Skeletal muscle tissue (tissue), 4 donors: ENCODE data around the gene MAP3K9. TPM values are rescaled to one million over a fixed set of nuclear protein-coding genes. Genes with fewer than 3 reads are reported as not detected.

Experiments
- H3K27ac ChIP-seq: one replicate; pipeline ENCODE4 v1.7.0; 2013; ENCODE audit warnings: mild to moderate bottlenecking, low read depth, low read length, inconsistent platforms
- H3K27me3 ChIP-seq, 3 donors: one replicate each; pipeline ENCODE4 v1.7.0; 2013; ENCODE audit warnings: low read length in 3 of 3; ENCODE audit not compliant: control insufficient read depth in 3 of 3, insufficient read depth in 3 of 3
- H3K36me3 ChIP-seq, 3 donors: one replicate each; pipeline ENCODE4 v1.7.0; 2013; ENCODE audit warnings: low read length in 3 of 3; ENCODE audit not compliant: control insufficient read depth in 3 of 3, insufficient read depth in 3 of 3
- H3K4me1 ChIP-seq, 3 donors: one replicate each; pipeline ENCODE4 v1.7.0; 2013; ENCODE audit warnings: low read length in 3 of 3, mild to moderate bottlenecking in 3 of 3; ENCODE audit not compliant: control insufficient read depth in 3 of 3, insufficient read depth in 3 of 3
- H3K4me3 ChIP-seq, 3 donors: one replicate each; pipeline ENCODE4 v1.7.0; 2013; ENCODE audit warnings: low read length in 3 of 3
- H3K9ac ChIP-seq, 3 donors: one replicate each; pipeline ENCODE4 v1.7.0; 2013; ENCODE audit warnings: low read length in 3 of 3, mild to moderate bottlenecking in 3 of 3, moderate library complexity in 2 of 3, low read depth in 1 of 3
- H3K9me3 ChIP-seq, 3 donors: one replicate each; pipeline ENCODE4 v1.7.0; 2013; ENCODE audit warnings: low read length in 3 of 3; ENCODE audit not compliant: control insufficient read depth in 3 of 3
- total RNA-seq: library from RNA; depleted of rRNA; stranded (reverse); fragments of >200 nt; gene quantifications from one replicate; pipeline ENCODE4 v1.2.3, GENCODE V29; 2014
- donor health status: Osteomylitis.

MAP3K9 gene
- total RNA-seq, 1 donor from 2014 or later = under 0.01 TPM

- peak overlapping the region; percentile 65 to 81 (median 67) for H3K9ac ChIP-seq
- peaks cover 2 to 21% (median 10%) of the 10 kb centered on the region in 3 donors for H3K27me3 ChIP-seq
- H3K4me3 ChIP-seq = peak overlapping the region; percentile 72 to 84 (median 81)
- H3K9me3 ChIP-seq = no peaks in the 10 kb centered on the region
- no peak overlapping the region for H3K27ac ChIP-seq
- no peaks in the 10 kb centered on the region for H3K36me3 ChIP-seq
- peaks cover 5 to 20% (median 10%) of the 10 kb centered on the region in 3 donors for H3K4me1 ChIP-seq
Measured at GRCh38 chr14:70822530-70823185, 13.3 kb upstream of the MAP3K9 start.

GRCh38 chr14:70821584-70822529, 12.5 kb upstream of the MAP3K9 start:
- H3K4me1 ChIP-seq = peaks cover 4 to 13% (median 10%) of the 10 kb centered on the region in 3 donors
- no peak overlapping the region for H3K27ac ChIP-seq
- H3K9me3 ChIP-seq = no peaks in the 10 kb centered on the region
- peak overlapping the region; percentile 72 to 84 (median 81) for H3K4me3 ChIP-seq
- peak overlapping the region; percentile 65 to 81 (median 67) for H3K9ac ChIP-seq
- peaks cover 2 to 21% (median 10%) of the 10 kb centered on the region in 3 donors for H3K27me3 ChIP-seq
- H3K36me3 ChIP-seq = no peaks in the 10 kb centered on the region

GRCh38 chr14:70816525-70816924, 7.2 kb upstream of the MAP3K9 start:
- peaks cover 3 to 6% (median 5%) of the 10 kb centered on the region in 3 donors for H3K4me1 ChIP-seq
- peaks cover 2 to 12% (median 3%) of the 10 kb centered on the region in 3 donors for H3K27me3 ChIP-seq
- H3K9me3 ChIP-seq = no peaks in the 10 kb centered on the region

GRCh38 chr14:70814466-70814865, 5.2 kb upstream of the MAP3K9 start:
- H3K9ac ChIP-seq = no peak overlapping the region

More at GRCh38 chr14:70816525-70816924, 7.2 kb upstream of the MAP3K9 start:
- Histone ChIP-seq H3K36me3 (no peaks in the 10 kb centered on the region), H3K27ac (no peak overlapping the region), H3K4me3 (no peak overlapping the region), H3K9ac (no peak overlapping the region)

GRCh38 chr14:70812124-70812818, 3.0 kb upstream of the MAP3K9 start:
- Histone ChIP-seq H3K4me1 (peaks cover 2 to 12% (median 9%) of the 10 kb centered on the region in 3 donors), H3K27me3 (no peaks in the 10 kb centered on the region), H3K4me3 (no peak overlapping the region), H3K36me3 (no peaks in the 10 kb centered on the region), H3K9me3 (no peaks in the 10 kb centered on the region), H3K27ac (no peak overlapping the region), H3K9ac (no peak overlapping the region)

More at GRCh38 chr14:70814466-70814865, 5.2 kb upstream of the MAP3K9 start:
- no peaks in the 10 kb centered on the region for H3K36me3 ChIP-seq
- no peaks in the 10 kb centered on the region for H3K27me3 ChIP-seq
- H3K4me3 ChIP-seq = no peak overlapping the region
- no peak overlapping the region for H3K27ac ChIP-seq
- no peaks in the 10 kb centered on the region for H3K9me3 ChIP-seq
- peaks cover 5 to 6% (median 6%) of the 10 kb centered on the region in 3 donors for H3K4me1 ChIP-seq

GRCh38 chr14:70811578-70811977, 2.3 kb upstream of the MAP3K9 start:
- Histone ChIP-seq H3K27ac (no peak overlapping the region), H3K27me3 (peaks cover 0 to under 1% (median 0%) of the 10 kb centered on the region in 3 donors), H3K9ac (no peak overlapping the region), H3K4me1 (peaks cover 2 to 12% (median 9%) of the 10 kb centered on the region in 3 donors), H3K9me3 (no peaks in the 10 kb centered on the region), H3K4me3 (no peak overlapping the region), H3K36me3 (no peaks in the 10 kb centered on the region)

- peaks cover 2 to 12% (median 9%) of the 10 kb centered on the region in 3 donors for H3K4me1 ChIP-seq
Measured at GRCh38 chr14:70811050-70811449, 1.7 kb upstream of the MAP3K9 start.

GRCh38 chr14:70810621-70811020, 1.3 kb upstream of the MAP3K9 start:
- no peak overlapping the region for H3K4me3 ChIP-seq
- no peak overlapping the region for H3K9ac ChIP-seq
- H3K4me1 ChIP-seq = peaks cover 2 to 12% (median 9%) of the 10 kb centered on the region in 3 donors
- H3K9me3 ChIP-seq = no peaks in the 10 kb centered on the region
- H3K36me3 ChIP-seq = no peaks in the 10 kb centered on the region
- H3K27me3 ChIP-seq = peaks cover 0 to 3% (median 0%) of the 10 kb centered on the region in 3 donors
- H3K27ac ChIP-seq = no peak overlapping the region

More at GRCh38 chr14:70811050-70811449, 1.7 kb upstream of the MAP3K9 start:
- H3K27me3 ChIP-seq = peaks cover 0 to 3% (median 0%) of the 10 kb centered on the region in 3 donors
- no peaks in the 10 kb centered on the region for H3K36me3 ChIP-seq
- no peaks in the 10 kb centered on the region for H3K9me3 ChIP-seq
- no peak overlapping the region for H3K9ac ChIP-seq
- H3K27ac ChIP-seq = no peak overlapping the region
- no peak overlapping the region for H3K4me3 ChIP-seq

GRCh38 chr14:70808416-70809224, 693 bp downstream of the MAP3K9 start:
- peaks cover 2 to 12% (median 9%) of the 10 kb centered on the region in 3 donors for H3K4me1 ChIP-seq
- H3K27me3 ChIP-seq = peaks cover 0 to 3% (median 0%) of the 10 kb centered on the region in 3 donors
- H3K27ac ChIP-seq = no peak overlapping the region
- no peaks in the 10 kb centered on the region for H3K36me3 ChIP-seq
- no peaks in the 10 kb centered on the region for H3K9me3 ChIP-seq
- peak overlapping the region in 2 of 3 donors; percentile 62 to 74 for H3K9ac ChIP-seq
- H3K4me3 ChIP-seq = peak overlapping the region in 2 of 3 donors; percentile 69 to 76
